ENCODE measurements around the gene DNMT3A. TPM values are rescaled to one million over a fixed set of nuclear protein-coding genes. Genes with fewer than 3 reads are reported as not detected.
"Not testable (repeated sequence)": the region's sequence is repeated elsewhere in the genome, so short reads cannot be mapped to it uniquely, and the experiment has no call there.

DNMT3A gene
- total and polyA plus RNA-seq, 2 donors (not counting 3 experiments of a cell fraction or from before 2014, with no cell fraction given) = 23.3 to 71.7 TPM

GRCh38 chr2:25213229-25213628, 128.5 kb downstream of the DNMT3A start:
- Histone ChIP-seq H3K27me3 (ENCODE audit: control insufficient read depth in 2 of 2, insufficient read depth in 2 of 2, low read length in 2 of 2) (no peaks in the 10 kb centered on the region), H3K27ac (ENCODE audit: insufficient read depth, low read depth, low read length) (no peak overlapping the region), H3K9me1 (replicated peaks; ENCODE audit: control insufficient read depth, extremely low read depth, insufficient read depth, low read length) (no peaks in the 10 kb centered on the region), H3K4me1 (ENCODE audit: control insufficient read depth, extremely low read depth, insufficient read depth, low read length) (no peaks in the 10 kb centered on the region), H3K36me3 (ENCODE audit: control insufficient read depth in 2 of 2, extremely low read depth in 1 of 2, insufficient read depth in 2 of 2, low read length in 2 of 2) (no peaks in the 10 kb centered on the region), H3K9me3 (replicated peaks; ENCODE audit: control insufficient read depth, insufficient read depth, low read length) (no peaks in the 10 kb centered on the region), H3K4me3 (replicated peaks in 1 of 3; ENCODE audit: insufficient read depth in 1 of 3, low read depth in 1 of 3, low read length in 3 of 3) (no peak overlapping the region), H3K79me2 (ENCODE audit: control insufficient read depth, insufficient read depth, low read length) (no peaks in the 10 kb centered on the region), H4K20me1 (replicated peaks; ENCODE audit: control insufficient read depth, extremely low read depth, insufficient read depth, low read length) (no peaks in the 10 kb centered on the region), H3K4me2 (ENCODE audit: insufficient read depth, low read length) (no peak overlapping the region), H2AFZ (ENCODE audit: low read depth, low read length) (no peak overlapping the region), H3K9ac (replicated peaks; ENCODE audit: extremely low read depth, insufficient read depth, low read length) (no peak overlapping the region)
- FAIRE-seq = no peak
- ChIA-PET CTCF (no interaction called here), POLR2A (no interaction called here)
- TF ChIP-seq JUN (IDR thresholded peaks at IDR 0.05; ENCODE audit: borderline replicate concordance, insufficient read depth, insufficient read length, low read depth) (no peak), CTCF (IDR thresholded peaks at IDR 0.05; ENCODE audit: extremely low read depth in 1 of 2, insufficient read depth in 1 of 2, low read depth in 1 of 2, low read length in 2 of 2) (no peak), FOS (IDR thresholded peaks at IDR 0.05; ENCODE audit: borderline replicate concordance, insufficient read depth, low read length) (no peak), EZH2 (IDR thresholded peaks at IDR 0.05; ENCODE audit: borderline replicate concordance, low read depth, low read length, severe bottlenecking) (no peak), POLR2AphosphoS5 (IDR thresholded peaks at IDR 0.05; ENCODE audit: insufficient read depth, low read depth, low read length) (no peak), GATA2 (IDR thresholded peaks at IDR 0.05; ENCODE audit: insufficient read depth, insufficient read length, low read depth, low read length) (no peak), MYC (IDR thresholded peaks at IDR 0.05; ENCODE audit: low read depth, low read length) (no peak), MAX (IDR thresholded peaks at IDR 0.05; ENCODE audit: insufficient read depth, insufficient read length) (no peak), POLR2A (IDR thresholded peaks at IDR 0.05; ENCODE audit: low read depth, low read length) (no peak)
- dilution Hi-C loops (cut with MboI; ENCODE audit: extremely low pct_ligation_motif_present, low sequenced_read_pairs) (no loop called here), intact Hi-C loops (cut with micrococcal nuclease) (no loop called here)
- no TSS peak for BruUV-seq (replicated peaks)
- DNase-seq (ENCODE audit: low read depth, low spot score) = no peak

- H3K27me3 ChIP-seq (ENCODE audit: control insufficient read depth in 2 of 2, insufficient read depth in 2 of 2, low read length in 2 of 2); H3K9ac ChIP-seq (replicated peaks; ENCODE audit: extremely low read depth, insufficient read depth, low read length); H3K4me1 ChIP-seq (ENCODE audit: control insufficient read depth, extremely low read depth, insufficient read depth, low read length); H3K9me1 ChIP-seq (replicated peaks; ENCODE audit: control insufficient read depth, extremely low read depth, insufficient read depth, low read length); H4K20me1 ChIP-seq (replicated peaks; ENCODE audit: control insufficient read depth, extremely low read depth, insufficient read depth, low read length); DNase-seq (ENCODE audit: low read depth, low spot score); POLR2A ChIA-PET; H3K4me3 ChIP-seq (replicated peaks in 1 of 3; ENCODE audit: insufficient read depth in 1 of 3, low read depth in 1 of 3, low read length in 3 of 3); intact Hi-C loops (cut with micrococcal nuclease); H3K79me2 ChIP-seq (ENCODE audit: control insufficient read depth, insufficient read depth, low read length); H3K4me2 ChIP-seq (ENCODE audit: insufficient read depth, low read length); BruUV-seq (replicated peaks); H3K27ac ChIP-seq (ENCODE audit: insufficient read depth, low read depth, low read length); FAIRE-seq; H2AFZ ChIP-seq (ENCODE audit: low read depth, low read length); H3K36me3 ChIP-seq (ENCODE audit: control insufficient read depth in 2 of 2, extremely low read depth in 1 of 2, insufficient read depth in 2 of 2, low read length in 2 of 2); H3K9me3 ChIP-seq (replicated peaks; ENCODE audit: control insufficient read depth, insufficient read depth, low read length); dilution Hi-C loops (cut with MboI; ENCODE audit: extremely low pct_ligation_motif_present, low sequenced_read_pairs): not testable (repeated sequence)
- CTCF ChIA-PET = interaction anchor here (0.6 to 1.1 kb wide), 3 partner anchors 14 to 641 kb away, joined by 3 read pairs; no protein-coding TSS in a partner anchor
These were observed 130.8 kb downstream of the DNMT3A start for GRCh38 chr2:25210923-25211322.
